Embryonic facial prominence (tissue), 1 donor: ENCODE data around the gene TRNT1.

ENCODE experiments used
- DNase-seq: peaks from one replicate; pipeline ENCODE4 v3.0.0-alpha.2; 2016; ENCODE audit errors: extremely low spot score

The TRNT1 gene

DNA sequence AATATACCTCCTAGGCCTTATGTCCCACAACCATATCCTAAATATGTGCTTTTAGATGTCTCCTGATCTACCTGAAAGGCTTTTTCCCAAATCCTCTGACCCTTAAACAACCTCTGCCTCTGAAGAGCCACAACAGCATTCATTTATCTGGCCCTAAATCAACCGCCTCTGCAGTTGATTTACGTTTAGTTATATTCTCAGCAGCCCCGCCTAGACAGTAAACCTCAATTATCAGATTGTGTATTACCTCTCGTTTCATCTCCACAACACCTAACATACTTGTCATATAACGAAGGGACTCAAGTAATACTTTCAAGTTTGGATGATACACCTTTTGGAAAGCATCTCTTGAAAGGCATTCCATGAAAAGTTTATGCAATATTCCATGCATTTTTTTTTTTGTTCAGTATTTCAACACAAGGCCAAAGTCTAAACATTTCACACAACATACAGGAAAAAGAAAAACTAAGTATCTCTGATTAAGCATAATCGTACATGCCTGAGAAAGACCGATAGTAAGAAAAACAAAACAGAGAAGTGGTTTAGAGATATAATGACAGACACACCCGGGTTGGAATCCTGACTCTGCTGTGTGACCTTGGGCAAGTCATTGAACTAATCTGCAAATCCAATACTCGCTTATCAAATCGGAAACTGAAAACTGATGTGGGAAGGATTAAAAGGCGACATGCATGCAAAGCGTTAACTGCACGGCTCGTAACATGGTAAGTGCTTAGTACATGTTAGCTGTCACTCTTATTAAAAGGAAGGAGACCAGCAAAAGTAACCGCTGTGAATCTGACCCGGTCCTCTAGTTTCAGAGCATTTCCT lies 52.0 kb downstream of the TRNT1 start:
- DNase-seq, result no peak

- peak; percentile 71 for DNase-seq
These were observed 52.8 kb downstream of the TRNT1 start, which contains the start of gene CRBN for GRCh38 chr3:3179407-3180094. TSS of gene CRBN (minus strand) at chr3:3179691. CDS start at chr3:3179687, 4 bp downstream.

DNA sequence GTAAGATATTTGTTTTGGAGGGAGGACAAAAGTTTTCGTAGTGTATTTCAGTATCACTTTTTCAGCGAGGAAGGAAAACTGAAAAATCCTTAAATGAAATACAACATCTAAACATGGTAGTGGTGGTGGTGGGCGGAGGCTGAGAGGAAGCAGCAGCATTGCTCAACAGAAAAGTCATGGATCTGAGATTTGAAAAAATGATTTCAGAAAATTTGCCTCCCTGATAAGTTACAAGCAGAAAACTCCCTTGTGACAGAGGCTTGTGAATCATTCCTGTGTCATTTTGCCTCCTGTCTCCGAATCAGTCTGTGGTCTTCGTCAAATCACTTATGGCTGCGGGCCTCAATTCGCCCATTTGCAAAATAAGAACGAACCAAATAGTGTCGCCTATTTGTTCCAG lies 53.7 kb downstream of the TRNT1 start:
- DNase-seq, result no peak

DNA sequence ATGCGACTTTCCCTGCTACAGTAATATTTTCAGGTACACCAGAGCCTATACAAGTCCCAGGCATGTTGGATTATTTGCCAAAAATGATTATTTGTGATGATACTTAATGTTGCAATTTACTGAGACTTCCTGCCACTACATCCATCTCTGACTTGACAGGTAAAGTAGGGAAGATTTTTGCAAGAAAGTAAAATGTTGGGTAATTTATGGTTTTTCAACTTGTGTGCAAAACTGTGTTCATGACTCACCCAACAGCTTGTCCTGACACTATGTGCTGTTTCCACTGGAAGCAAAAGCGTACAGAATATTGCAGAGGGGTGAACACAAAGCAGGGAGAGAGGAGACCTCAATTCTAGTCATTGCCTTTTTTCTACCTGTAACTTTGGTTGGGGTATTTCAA lies 58.1 kb downstream of the TRNT1 start:
- no peak for DNase-seq

DNA sequence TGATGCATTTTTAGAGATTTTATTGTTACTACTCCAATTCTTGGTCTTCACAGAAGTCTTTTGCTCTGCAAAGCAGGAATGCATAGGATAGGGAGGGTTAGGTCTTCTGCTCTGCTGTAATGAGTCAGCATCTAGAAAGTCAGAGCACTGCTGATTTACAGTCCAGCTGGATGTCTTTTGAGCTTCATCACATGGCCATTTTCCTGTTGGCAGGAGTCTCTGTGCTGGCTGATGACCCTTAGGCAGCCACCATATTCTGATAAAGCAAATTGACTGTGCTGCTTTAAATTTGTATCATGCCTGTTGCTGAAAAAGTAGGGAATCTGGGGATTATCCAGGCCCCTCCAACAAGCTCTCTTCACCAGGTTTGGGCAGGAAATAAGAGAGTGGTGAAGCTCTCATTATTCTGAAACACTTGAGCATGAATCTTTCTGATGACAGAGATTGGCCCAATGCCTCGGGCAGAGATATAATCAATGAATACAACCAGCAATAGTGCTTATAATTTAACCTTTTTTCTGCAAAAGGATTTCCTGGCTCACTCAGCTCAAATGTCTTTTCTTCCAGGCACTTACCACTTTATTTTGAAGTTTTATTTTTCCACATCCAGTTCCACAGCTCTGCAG lies 62.5 kb downstream of the TRNT1 start:
- DNase-seq, result no peak

DNA sequence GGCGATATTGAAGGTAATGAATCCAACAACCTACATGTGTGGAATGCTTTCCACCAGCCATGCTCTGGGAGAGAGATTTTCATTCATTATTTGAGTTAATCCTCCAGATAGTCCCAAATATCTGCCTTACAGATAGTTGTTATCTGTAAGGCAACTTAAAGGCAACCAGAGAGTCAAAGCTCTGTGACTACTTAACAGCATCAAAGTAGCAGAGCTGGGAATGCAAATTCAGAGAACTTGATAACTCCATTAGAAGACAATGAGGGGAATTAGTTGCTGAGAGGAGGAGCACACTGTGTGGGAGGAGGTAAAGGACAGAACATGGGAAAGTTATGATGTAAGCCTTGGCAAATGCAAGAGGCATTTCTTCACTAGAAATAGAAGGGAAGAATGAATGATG lies 63.2 kb downstream of the TRNT1 start:
- no peak for DNase-seq

GRCh38 chr3:3191675-3192285 lies 65.0 kb downstream of the TRNT1 start:
- no peak for DNase-seq

DNA sequence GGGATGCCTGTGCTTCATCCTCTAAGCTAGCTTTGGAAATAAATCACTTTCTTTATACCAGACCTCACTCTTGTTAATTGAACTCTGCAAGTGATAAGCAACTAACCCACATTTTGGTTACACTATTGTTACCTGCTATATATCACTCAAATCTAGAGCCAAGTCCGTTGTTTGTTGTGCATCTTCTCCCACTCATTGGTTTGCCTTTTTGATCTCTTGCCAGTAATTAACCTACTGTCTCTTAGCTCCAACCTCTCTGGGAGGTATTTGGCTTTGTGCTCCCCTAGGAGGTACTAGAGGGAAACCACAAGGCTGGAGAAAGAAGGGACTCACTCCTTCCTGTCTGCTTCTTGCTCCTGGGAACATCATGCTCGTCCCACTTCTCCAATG lies 65.5 kb downstream of the TRNT1 start:
- DNase-seq, result no peak

DNA sequence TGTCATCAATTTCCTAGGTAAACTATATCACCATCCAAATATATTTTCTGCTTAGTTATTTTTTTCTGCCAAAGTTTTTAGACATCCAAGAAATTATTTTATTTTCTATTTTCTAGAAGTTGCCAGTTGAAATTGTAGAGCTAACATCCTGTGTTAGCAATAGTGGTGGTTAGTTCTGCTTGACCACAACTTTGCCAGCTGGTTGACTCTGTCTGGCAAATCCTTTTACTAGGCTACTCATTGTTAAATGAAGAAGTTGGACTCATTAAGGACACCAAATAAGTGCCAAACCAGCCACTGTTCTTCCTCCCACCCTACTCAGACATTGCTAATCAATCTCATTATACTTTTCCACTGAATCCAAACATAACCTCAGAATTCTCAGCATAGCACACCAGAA lies 68.1 kb downstream of the TRNT1 start:
- no peak for DNase-seq

DNA sequence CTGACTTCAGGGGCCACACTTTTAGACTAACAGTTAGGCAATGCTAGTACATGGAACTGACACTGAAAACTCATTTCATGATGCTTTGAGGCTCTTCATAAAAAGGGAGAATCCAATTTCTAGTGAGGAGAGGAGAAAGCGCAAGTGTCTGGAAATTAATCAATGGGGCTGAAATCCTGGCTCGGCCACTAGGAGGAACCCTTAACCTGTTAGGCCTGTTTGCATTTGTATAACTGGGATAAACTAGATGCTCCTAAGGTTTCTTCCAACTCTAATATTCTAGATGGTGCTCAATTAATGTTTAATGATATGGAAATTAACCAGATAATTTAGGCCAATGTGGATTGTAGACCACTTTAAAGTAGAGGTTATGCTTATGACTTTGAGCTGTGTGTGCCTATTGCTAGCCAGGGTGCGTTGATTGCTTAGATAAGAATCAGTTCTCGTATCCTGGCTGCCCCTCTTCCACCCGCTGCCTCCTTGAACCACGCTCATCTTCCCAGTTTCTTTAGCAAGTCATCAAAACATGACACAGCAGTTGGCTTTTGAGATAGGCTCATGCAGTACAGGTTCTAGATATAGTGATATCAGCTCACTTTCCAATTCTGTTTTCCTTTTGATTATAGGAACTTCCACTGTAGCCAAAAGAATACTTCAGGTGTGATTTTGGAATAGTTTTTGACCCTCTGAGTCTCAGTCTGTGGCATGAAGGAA lies 69.6 kb downstream of the TRNT1 start:
- DNase-seq, result no peak
